ENCODE data around the gene ISLR.
"Not testable (repeated sequence)": the region's sequence is repeated elsewhere in the genome, so short reads cannot be mapped to it uniquely, and the experiment has no call there.

ISLR gene

DNA sequence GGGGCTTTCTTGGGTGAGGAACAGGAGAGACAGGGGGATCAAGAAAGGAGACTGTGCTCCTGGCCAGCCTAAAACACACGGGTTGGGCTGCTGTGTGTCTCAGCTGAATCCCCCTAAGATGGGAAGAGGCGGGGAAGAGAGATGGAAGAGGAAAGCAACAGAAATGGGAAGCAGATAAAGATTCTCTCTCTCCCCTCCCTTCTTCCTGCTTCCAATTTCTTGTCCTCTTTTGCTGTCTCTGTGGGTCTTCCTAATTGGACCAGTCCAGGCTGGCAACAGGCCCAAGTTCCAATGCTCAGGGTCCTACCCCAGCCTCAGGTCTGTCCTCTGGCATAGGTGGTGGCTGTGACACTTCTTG, 36.0 kb upstream of the ISLR start:
- no peak for DNase-seq

DNA sequence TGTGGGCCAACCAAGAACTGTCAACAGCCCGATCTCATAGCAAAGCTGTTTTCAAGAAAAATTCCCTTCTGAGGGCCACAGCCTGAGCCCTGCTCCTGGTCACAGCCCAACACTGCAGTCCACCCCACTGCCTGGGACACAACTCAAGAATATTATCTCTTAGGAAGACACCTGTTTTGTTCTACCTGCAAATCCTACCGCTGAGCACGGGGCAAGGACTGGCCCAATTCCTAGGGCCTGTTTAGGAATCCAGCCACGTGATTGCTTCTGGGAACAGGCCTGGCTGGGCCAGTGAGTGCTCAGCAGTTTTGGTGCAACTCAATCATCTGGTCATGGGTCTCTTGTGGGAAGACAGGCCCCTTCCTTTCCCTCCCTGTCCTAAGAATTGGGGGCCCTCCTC, 34.9 kb upstream of the ISLR start:
- no peak for DNase-seq

DNA sequence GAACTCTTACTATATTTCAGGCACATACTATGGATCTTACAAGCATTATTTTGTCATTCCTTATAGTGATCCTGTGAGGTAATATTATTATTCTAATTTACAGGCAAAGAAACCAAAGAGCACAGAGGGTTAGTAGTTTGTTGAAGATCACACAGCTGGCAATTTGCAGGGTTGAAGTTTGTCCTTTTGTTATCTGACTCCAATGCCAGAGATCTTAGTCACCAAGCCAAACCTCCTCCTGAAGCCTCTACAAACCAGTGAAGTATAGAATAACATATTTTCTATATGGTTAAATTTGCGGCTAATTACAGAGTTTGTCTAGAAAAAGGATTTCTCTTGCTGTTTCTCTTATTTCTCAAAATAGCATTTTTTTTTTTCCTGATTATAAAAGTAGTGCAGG, 31.9 kb upstream of the ISLR start:
- no peak for DNase-seq

DNA sequence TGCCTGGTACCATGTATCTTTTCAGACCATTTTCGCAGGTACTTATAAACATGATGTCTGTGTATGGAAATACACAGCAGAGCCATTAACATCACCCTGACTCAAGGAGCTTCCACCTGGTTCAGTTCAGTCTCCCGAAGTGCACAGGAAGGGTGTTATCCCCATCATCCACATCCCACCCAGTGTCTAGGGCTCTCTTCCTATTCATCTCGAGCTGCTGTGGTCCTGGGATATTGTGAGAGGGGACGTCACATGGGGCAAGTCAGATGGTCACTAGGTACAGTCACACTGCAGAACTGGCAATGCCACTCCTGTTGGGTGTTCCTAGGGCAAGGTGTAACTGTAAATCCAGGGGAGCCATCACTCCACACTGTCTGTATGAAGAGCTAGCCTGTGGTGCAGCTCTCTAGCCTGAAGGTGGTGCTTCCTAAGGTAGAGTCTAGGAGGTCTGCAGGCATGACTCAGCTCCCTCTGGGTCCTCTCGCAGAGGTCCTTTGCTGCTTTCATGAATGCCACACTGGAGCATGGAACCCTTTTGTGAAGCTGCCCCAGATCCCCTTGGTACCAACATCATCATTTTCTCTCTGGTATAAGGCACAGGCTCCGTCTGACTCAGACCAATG, 29.2 kb upstream of the ISLR start:
- no peak for DNase-seq

DNA sequence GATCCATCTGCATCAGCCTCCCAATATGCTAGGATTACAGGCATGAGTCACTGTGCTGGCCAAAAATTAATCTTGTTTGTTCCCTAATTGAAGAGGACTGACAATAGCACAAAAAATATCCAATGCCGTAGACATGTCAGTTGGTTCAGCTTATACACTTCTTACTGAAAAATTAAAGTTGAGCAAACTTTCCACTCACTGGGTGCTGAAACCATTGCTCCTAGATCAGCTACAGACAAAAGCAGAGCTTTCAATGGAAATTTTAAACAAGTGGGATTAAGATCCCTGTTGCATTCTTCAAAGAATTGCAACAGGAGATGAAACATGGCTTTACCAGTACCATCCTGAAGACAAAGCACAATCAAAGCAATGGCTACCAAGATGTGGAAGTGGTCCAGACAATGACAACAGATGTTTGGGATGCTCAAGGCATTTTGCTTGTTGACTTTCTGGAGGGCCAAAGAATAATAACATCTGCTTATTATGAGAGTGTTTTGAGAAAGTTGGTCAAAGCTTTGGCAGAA, 27.2 kb upstream of the ISLR start:
- no peak for DNase-seq

DNA sequence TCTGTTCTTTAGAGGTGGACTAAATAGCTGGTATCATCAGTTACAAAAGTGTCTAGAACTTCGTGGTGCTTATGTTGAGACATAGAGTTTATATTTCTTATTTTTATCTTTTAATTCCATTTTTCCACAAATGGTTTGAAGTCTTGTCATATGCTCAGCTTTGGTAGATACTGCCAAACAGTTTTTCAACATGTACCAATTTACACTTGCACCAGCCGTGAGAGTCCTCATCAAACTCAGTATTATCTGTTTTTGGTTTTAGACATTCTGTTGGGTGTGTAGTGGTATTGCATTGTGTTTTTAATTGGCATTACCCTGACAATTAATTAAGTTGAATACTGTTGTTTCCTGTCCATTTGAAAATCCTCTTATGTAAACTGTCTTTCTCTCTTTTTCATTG, 26.5 kb upstream of the ISLR start:
- DNase-seq: no peak

DNA sequence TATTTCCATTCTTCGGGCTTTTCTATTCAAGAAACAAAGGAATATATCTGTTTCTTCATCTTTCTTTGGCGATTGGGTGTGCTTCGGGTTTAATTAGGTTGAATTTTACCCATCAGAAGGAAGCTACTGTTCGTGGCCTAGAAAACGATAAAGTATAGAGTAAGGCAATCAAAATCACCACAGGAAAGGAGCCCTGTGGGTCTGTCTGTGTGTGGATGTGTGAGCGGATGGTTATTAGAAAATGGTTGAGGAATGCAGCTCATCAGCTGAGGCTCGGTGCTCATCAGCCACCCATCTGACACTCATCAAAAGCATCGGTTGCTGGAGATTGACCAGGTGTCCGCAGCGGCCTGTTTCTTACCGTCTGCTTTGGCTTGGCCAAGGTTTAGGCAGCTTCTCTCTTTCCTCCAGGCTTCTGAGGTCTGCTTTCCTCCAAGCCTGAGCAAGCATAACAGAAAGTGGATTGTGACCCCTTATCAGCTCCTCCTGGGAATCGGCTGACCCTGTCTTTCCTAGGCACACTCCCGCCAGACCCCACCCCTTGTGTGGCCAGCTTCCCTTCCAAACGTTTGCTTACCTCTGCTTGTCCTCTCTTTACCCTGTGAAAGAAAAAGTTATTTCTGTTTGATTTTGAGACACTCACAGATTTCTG, 17.6 kb upstream of the ISLR start:
- DNase-seq: no peak

DNA sequence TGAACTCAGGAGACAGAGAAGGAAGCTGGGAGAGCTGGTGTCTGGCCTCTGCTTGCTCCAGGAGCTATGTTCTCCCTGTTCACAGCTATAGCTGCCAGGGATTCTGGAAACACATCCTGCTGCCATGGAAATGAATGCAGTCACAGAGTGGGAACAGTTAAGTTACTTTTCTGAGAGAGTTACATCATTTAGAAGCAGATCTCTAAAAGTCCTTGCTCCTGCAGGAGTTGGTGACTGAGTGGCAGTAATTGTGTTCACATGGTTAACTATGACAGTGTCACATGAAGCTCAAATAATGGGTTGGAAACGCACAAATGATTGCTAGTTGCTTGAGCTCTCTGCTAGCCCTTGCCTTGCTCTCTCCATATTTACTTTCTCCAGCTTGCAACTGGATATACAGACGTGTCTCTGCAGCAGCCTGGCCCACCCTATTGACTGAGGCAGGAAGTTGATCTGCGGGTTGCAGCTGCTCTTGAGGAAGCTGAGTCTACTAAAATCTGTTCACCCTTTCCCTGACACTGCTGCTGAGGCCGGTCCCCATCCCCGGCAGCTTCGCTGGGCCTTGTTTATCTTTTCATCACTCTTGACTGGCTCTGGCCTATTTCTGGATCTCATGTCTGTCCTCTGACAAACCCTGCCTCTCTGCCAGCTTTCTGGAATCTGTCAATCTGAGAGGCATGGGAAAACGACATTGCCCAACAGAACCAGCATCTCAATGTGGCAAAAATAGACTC, 16.7 kb upstream of the ISLR start:
- no peak for DNase-seq

DNA sequence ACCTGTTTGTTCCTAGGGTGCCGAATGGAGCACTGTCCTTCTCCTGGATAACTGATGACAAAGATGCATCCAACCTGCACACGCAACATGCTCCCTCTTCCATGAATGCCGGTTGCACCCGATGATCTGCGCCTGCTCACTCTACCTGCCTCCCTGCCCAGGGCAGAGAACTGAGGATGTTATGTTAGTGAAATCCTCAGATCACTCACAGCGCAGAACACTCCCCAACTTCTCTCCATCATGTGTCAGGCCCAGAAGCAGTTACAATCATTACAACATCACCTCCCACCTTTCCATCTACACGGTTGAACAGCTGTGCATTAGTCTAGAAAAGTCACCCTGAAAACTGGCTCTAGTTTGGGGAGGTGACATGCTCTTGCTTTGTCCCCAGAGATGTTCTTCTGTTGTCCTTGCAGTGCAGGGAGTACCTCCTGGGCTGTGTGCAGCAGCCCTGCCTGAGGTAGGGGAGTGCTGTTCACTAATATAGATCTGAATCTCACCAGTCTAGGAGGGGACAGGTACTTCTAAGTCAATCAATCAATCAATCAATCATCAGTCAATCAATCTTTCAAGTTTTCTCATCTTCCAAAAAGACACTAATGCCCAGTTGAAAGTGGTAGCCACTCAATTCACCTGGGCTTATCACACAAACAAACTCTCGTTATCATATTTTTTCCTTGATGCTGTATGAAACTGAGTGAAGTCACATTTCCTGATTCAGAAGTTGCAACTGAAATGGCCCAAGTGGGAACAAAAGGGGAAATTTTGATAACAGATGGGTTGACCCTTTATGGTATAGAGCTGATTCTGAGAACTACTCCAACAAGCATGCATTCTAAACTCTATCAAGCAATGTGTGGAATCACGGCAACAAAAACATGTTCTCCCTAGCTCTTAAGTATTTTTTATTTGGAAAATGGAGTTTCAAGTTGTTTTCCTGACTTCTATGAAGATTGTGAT, 15.4 kb upstream of the ISLR start:
- DNase-seq: no peak

DNA sequence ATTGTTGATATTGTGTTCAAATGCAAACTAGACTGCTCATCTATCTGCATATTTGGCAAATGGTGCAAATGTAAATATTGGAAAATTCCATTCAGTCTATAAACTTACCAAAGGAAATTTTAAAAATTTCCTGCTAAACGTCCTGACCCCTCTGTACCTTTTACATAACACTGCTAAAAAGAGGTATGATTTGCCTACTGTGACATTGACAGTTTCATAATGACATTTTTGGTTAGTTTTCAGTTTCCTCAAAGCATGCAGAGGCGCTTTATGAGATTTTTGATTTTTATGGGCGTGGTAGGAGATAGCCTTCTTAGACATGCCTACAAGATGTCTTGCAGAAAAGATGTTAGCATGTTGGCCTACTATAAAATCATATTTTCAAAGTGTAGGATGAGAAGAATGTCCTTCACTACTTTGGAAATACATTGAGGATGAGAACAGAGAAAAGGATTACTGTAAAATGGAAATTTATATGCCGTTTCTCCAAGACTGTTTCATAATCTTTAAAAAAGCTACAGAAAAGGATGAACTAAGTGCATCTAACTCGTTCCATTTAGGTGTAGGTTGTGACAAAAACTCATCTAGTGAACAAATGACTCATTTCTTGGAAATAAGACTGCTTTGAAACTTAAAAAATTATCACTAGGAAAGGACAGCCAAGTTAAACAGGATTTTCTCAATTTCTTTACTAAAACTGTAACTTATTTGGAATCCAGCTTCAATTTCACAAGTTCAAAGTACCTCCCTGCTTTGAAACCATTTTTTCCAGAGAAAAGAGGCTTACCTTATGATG, 14.5 kb upstream of the ISLR start:
- DNase-seq: no peak

DNA sequence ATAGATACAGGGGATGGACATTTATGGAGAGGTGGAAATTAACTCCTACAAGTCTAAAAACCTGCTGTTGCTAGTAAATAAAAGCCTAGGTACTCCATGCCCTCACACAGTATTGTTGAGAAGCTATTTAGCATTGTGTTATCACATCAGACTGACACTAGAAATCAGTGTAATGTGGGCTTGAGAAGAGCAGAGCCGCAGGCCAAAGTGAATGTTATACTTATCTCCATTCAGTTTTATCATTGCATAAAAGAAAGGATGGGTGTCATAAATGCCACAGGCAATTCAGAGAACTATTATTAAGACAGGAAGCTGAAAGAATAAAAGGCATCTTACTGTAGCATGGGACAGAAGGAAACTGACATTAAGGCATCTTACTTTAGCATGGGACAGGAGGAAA, 13.7 kb upstream of the ISLR start:
- DNase-seq: no peak

DNA sequence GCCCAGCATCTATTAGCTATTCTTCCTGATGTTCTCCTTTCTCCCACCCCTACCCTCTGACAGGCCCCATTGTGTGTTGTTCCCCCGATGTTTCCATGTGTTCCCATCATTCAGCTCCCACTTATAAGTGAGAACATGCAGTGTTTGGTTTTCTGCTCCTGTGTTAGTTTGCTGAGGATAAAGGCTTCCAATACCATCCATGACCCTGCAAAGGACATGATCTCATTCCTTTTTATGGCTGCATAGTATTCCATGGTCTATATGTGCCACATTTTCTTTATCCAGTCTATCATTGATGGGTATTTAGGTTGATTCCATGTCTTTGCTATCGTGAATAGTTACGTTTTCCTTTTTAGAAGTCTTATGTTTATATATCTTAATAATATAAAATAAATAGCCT, 13.1 kb upstream of the ISLR start:
- not testable (repeated sequence) for DNase-seq

DNA sequence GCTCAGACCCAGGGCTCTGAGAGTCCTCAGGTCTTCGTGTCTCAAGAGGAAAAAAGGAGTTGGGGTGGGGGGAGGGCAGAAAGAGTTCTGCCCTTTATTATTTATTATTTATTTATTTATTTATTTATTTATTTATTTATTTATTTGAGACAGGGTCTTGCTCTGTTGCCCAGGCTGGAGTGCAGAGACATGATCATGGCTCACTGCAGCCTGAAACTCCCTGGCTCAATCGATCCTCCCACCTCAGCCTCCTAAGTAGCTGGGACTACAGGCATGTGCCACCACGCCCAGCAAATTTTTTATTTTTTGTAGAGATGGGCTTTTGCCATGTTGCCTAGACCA, 11.3 kb upstream of the ISLR start:
- DNase-seq: not testable (repeated sequence)

DNA sequence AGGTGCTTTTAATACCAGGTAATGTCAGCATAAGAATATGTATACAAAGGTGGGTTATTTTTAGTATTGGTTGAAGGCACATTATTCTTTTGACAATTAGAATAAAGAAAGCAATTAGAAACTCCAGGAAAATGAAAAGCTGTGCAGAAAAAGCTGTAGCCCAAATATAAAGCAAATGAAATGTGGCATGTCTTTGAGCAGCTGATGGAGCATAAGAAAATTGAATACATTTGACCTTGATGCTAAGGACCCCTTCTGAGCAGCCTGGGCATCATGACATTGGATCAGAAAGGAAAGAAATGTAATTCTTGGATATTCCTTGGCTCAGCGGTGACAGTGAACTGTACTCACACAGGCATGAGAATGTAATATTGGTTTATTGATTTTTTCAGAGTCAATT, 8.0 kb upstream of the ISLR start:
- DNase-seq: no peak

DNA sequence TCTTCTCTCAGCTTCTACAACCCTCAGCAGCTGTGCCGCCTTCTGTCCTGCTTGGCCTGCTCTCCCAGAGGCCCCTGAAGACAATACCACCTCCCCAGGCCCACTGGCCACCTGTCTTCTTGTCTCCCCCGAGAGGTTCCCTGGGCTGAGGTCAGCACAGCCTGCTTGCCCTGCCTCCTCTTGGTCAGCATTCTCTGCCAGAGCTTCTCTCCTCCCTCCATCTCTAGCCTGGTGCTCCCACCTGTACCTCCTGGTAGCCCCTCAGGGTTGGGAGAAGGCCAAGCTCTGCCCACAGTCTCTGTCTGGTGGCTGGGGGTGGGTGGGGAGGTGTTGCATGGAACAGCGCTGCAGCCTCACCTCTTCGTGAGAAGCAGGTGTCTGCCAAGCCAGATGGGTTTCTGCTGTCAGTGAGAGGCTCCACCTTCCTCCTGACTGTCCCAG, 5.6 kb upstream of the ISLR start:
- DNase-seq: no peak

DNA sequence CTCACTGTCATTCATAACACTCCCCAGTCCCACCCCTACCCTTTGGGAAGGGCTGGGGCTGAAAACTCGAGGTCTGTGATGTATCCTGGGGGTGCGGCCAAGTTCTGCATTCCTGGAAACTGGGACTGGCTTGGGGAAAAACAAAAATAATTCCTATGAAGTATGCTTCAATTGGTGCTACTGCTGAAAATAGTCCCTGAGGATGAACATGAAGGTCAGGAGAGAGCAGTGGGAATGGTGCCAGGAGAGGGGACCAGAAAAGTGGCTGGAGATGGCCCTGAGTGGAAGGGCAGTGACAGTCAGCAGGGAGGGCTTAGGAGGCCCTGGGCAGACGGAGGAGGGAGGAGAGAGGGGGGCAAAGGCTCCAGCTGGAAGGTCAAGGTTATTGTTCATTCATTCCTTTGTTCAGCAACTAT, 4.8 kb upstream of the ISLR start:
- DNase-seq: no peak

DNA sequence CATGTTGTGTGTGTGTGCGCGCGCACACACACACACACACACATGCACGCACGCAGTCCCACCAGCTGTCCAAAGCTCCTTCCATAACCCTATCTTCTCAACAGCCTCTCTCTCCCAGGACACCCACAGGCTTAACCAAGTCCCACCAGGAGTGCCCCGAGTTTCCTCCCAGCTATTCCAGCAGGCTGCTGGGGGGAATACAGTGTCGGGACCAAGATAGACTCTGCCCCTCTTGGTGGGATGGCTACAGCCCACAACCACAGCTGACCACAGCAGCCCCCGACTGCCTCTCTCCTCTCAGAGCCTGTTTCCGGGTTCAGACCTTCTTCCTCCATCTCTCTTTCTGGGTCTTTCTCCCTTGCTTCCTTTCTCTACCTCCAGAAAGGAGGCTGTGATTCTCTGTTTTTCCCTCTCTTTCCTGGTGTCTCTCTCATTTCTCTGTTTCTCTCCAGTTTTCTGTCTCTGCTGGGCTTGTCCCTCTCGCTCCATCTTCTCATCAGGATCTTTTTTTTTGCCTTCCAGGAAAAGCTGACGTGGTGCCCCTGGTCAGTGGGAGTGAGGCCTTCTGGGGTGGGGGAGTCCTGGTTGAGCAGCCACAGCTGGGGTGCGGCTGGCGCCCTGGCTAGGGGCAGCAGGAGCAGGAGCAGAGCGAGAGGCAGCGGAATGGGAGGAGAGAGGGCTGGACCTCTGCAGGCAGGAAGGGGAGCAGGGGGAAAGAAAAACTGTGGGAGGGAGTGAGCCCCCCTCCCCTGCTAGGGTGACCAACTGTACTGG, 3.3 kb upstream of the ISLR start:
- no peak for DNase-seq

DNA sequence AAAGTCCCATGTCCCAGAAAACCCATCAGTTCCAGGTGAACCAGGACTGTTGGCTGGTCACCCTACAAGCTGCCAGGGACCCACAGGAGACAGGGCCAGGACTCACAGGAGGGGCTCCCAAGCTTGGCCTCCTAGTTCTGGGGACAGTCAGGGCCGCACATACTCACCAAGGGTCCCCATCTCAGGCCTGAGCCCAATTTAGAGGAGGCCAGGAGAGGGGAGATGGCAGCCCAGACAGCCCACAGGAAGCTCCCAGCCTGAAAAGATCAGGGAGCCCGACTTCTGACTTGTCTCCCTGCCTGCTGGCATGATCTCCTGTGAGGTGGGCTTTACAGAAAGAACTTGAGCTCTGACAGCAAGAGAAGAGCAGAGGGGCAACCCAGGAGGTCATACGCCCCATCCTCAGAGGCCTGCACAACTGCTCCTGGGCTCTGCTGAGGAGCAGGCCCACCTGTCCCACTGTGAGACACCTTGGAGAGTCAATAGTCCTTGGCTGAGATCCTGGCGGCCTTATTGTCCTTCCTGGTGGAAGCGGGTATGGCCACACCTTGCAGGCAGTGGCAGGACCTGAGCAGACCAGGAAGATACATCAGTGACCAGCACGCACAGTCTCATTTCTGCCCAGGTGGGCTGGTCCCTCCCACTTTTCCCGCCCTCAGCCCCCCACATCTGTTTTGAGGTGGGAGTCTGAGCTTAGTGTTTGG, 2.5 kb upstream of the ISLR start:
- DNase-seq: no peak

DNA sequence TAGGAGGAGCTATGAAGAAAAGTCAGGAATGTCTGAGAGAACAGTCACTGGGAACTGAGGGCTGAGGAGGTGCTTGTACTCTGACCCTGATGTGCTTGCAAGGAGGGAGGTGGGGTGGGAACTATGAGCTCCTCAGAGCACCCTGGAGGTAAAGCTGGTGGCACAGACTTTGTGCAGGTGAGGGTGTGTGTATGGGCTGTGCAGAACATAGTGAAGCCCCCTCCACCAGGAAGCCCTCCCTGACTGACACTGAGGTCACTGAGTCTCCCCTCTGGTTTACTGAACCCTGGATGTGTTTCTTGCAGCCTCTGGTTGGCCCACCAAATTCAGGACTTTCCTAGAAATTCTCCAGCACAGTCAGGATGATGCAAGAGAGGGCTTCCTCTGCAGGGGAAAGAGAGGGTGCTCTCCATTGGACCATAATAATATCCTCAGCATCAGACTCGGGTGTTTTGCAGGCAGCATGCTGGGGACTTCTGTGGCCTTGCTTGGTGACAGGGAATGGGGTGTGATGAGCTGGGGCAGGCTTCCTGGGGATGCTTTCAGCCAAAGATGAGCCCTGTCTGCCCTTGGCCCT, 1.5 kb upstream of the ISLR start:
- no peak for DNase-seq

DNA sequence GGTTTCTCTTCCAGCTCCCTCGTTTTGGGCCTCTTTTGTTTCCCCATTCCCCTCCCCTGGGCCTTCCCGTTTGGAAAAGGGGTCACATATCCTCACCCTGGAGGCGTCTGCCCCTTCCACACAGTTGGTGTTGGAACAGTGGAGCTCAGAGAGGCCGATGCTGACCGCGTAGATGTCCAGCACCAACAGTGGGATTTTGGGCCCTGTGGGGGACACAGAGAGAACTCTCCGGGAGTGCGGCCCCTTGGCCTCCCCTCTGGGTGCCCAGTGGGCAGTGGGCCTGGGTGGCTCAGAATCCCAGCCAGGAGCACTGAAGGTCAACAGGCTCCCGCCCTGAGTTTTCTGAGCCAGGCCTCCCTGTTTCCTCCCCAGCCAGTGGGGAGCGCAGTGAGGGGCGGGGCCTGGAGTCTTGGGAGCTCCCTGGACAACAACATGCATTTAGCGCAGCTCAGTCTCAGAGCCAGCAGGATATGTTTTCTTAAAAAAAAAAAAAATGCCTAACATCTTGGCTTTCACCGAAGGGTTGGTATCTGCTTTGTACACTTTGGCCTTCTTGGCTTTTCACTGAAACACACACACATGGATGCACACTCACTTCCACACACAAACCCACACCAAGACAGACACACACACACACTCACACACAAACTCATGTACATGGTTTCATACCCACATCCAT, 670 bp upstream of the ISLR start:
- DNase-seq: no peak
